Activated gamma-delta T cell (primary cell): ENCODE results near the gene WWOX.

Experiments used
- DNase-seq: peaks from one replicate; lab custom pipeline; 2025; lab: John Stamatoyannopoulos, UW

WWOX gene

DNA sequence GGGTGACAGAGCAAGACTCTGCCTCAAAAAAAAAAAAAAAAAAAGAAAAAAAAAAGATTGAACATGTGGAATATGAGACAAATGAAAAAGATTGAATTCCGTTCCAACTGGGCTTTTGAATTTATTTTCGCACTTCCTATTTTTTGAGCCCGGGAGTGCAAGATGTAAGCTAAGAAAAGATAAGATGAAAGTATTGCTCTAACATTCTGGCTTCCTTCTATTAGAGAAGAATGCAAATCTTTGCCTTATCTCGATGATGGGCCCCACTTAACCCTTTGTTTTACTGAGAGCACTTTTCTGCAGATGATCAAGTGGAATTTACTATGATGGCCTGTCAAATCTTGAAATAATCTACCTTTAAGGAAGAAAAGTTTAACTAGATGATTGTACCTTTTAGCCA, 96.3 kb downstream of the WWOX start:
- DNase-seq = no peak

- DNase-seq = no peak
Observed at GRCh38 chr16:78196502-78196901, 97.0 kb downstream of the WWOX start.

- no peak for DNase-seq
Observed at GRCh38 chr16:78198288-78198687, 98.8 kb downstream of the WWOX start.

- no peak for DNase-seq
Observed at GRCh38 chr16:78199325-78200022, 100.0 kb downstream of the WWOX start.

DNA sequence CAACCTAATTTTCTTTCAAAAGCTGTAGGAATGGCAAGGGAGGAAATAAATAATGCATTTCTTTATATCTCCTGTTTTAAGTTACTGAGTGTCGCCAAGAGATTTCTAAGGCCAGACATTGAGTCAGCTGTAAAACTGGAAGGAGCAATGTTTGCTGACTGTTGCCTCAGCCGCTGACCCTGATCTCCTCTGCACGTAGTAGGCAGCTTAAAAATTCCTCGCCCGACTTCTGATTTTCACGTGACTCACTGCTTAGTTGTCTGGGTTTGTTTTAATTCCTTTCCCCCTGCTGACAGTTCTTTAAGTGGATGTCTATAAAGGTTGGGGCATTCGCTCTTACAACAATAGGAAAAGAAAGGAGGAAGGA, 100.6 kb downstream of the WWOX start:
- no peak for DNase-seq

DNA sequence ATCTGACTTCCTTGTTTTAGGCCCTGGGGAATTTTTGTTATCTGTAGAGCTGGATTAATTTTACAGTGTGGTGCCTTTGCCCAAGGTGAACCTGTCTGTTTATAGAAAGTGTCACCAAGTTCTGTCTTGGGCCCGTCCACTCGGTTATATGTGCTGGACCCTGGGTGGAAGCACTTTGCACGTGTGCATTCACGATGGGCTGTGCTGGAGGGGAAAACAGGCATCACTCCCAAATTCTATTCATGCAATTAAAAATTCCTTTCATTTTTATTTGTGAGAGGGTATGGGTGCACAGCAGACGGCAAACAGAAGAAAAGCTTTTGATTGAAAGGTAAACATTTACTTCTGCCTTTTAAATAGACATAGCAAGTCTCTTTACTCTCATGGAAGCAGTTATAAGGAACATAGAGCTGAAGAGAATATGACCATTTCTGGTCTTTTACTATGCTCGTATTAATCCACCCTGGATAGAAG, 101.2 kb downstream of the WWOX start:
- no peak for DNase-seq

- DNase-seq = no peak
Observed at GRCh38 chr16:78205506-78205905, 106.1 kb downstream of the WWOX start.

DNA sequence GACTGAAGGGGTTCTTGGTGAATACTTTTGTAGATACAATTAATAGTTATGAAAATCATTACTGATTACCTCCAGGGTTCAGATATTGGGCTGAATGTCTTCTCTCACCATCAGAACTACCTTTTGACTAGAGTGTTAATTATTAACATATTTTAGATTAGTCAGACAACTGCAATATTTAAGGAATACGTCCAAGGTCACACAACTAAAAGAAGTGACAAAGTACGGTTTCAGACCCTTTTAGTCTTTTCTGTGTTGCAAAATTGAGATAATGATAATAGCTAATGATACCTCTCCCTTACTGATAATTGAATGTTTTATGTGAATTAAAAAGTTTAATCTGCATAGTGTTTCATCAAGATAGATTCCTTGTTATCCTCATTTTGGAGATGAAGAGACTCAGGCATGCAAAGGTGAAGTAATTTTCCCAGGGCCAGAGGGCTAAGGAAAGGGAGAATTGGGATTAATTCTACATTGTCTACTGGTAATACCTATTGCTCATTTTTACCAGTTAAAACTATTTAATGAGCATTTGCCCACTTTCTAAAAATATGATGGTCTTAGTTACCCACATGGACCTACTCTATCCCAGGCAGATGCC, 107.3 kb downstream of the WWOX start:
- no peak for DNase-seq

DNA sequence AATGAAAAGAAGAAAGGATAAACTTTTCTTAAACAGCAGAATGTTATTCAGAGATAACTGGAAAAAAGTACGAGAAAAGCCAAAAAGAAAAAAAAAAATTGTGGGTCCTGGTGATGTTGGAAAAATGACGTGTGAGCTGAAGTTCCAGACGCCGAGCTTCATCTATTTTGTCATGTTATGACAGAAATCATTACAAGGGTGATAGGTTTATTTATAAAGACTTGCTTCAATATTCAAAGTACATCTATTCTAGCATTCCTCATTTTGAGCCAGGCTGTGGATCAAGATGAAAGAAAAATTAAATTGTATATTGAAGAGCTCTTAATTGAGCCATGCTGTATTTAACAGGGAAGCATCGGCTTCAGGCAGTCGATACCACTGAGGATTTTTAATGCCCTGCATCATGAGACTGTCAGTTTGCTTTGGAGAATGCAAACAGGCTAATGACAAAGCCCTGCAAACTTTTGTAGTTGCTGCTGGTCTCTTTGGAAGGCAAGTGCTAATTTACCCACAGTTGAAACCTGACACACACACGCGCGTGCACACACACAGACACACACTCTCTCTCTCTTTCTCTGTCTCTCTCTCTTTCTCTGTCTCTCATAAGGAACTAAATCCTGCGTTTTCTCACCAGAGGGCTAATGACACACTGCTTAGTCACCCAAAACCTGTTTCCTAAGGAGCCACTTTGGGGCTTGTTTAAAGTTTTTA, 110.7 kb downstream of the WWOX start:
- no peak for DNase-seq

GRCh38 chr16:78211020-78211599, 111.7 kb downstream of the WWOX start:
- DNase-seq = no peak

DNA sequence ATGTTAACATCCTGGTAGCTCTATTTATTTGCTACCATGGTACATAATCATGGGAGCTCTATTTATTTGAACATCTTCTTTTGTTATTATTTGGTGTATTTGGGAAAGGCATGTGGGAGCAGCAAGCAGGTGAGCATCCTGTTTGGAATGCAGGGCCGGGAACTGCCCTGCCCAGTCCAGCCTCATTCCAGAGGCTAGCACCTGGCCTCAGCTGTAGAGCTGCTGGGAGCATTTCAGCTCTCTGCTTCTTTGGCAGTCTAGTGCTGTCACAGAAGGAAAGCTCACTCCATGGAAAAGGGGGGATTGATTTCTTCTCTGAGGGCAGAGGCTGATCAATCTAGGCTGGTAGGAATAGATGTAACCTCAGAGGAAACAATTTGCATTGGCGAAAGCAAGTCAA, 112.5 kb downstream of the WWOX start:
- DNase-seq = no peak

GRCh38 chr16:78212674-78213073, 113.2 kb downstream of the WWOX start:
- no peak for DNase-seq

- DNase-seq = no peak
Observed at GRCh38 chr16:78213751-78214150, 114.3 kb downstream of the WWOX start.

- DNase-seq = no peak
Observed at GRCh38 chr16:78215222-78215621, 115.8 kb downstream of the WWOX start.

DNA sequence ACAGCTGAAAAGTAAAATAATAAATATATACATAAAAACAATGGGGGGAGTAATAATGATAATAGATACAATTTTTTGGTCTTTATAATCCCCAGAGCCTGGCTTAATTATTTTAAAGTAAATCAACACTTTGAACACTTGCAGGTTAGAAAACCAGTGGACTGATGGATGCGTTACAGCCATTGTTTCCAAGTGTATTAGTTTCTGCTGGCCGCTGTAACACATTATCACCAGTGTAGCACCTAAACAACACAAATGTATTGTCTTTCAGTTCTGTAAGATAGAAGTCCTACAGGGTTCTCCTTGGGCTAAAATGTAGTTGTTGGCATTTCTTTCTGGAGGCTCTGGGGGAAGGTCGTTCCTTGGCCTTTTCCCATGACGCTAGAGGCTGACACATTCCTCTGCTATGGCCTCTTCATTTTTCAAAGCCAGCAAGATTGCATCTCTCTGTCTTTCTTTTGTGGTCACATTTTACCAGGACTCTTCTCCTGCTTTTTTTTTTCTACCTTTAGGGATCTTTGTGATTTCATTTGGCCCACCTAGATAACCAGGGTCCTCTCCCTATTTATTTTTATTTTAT, 116.8 kb downstream of the WWOX start:
- no peak for DNase-seq

DNA sequence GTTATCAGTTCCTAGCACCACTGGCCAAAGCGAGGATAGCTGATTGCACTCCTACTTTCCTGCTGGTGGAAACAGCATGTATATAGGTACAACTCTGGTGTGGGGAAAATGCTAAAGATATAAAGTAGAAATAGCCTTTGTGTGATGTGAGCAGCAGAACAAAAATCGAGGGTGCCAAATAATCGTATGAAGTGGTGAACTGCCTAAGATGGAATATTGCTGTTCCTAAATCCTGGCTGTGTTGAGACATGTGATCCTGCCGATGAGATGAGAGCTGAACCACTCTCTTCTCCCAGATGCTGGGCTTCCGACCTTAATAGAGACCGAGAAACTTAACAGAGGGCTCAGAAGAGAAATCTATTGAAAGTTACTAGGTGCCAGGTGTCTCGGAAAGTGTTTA, 117.8 kb downstream of the WWOX start:
- DNase-seq = no peak

- no peak for DNase-seq
Observed at GRCh38 chr16:78218279-78218678, 118.8 kb downstream of the WWOX start.

GRCh38 chr16:78218856-78219651, 119.6 kb downstream of the WWOX start:
- DNase-seq = no peak

DNA sequence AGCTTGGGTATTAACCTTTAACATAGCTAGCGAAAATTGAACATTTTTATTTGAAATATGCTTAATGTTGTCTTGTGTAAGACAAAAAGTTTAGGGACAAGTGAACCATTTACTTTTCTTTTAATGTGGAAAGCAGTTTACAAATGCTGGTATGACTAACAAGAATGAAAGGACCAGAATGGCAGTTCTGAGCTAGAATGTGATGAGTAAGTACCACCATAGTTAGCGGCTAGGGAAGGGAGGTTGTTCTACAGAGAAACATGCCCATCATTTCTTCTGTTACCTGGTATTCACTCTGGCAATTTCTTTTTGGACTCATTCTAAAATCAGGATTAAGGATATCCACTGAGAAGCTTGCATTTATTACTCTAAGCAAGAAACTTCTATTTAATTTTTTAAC, 121.1 kb downstream of the WWOX start:
- no peak for DNase-seq

DNA sequence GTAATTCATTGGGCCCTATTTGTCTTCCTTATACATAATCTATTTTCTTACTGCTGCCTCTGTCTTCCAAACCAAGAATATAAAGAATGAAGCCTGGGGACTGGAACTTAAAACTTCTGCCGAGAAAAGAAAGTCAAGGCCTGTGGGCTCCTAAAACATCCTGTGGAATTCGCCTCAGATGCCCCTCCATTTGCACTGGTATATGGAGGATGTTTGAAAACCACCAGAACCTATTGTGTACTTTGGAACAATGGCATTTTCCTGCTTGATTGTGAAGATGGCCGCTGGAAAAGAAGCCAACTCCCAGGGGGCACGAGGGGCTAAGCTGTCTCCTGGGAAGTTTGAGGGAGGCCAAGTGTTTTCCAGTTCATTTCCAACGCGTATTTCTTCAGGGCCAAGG, 122.4 kb downstream of the WWOX start:
- DNase-seq = no peak

DNA sequence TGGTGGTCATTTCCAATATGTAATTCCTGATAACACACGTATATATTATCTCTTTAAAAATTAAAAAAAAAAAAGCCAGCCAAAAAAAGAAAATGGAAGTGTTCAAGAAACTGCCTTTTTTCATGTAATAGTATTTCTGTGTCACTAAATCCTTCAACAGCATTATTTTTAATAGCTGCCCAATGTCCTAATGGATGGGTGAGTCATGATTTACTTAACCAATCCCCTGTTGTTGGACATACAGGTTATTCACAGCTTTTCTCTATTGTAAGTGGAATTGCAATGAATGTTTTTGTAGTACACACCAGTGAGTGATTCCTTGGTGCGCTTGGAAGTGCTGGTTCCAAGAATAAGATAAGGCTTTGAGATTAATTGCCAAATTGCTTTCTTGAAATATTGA, 124.9 kb downstream of the WWOX start:
- no peak for DNase-seq

GRCh38 chr16:78225919-78226318, 126.5 kb downstream of the WWOX start:
- no peak for DNase-seq
